Fibroblast of lung (primary cell): ENCODE measurements around the gene WDR26. TPM values are rescaled to one million over a fixed set of nuclear protein-coding genes. Genes with fewer than 3 reads are reported as not detected.

ENCODE experiments used
- DNase-seq, 2 donors: peaks; one replicate each; pipeline versions ENCODE4 v3.0.0 to v3.0.0-alpha.2; 2010; ENCODE audit warnings: low read depth in 2 of 2
- H2AFZ ChIP-seq: 2 replicates; pipeline ENCODE4 v1.5.1; 2012; ENCODE audit warnings: low read length, control low read depth, inconsistent platforms
- H3K27ac ChIP-seq: 2 replicates; pipeline ENCODE4 v1.5.1; 2011; ENCODE audit warnings: low read length, control low read depth; ENCODE audit not compliant: insufficient read depth
- H3K27me3 ChIP-seq: 2 replicates; pipeline ENCODE4 v1.5.1; 2011; ENCODE audit warnings: mild to moderate bottlenecking, low read length; ENCODE audit not compliant: control insufficient read depth, insufficient read depth
- H3K36me3 ChIP-seq: 2 replicates; pipeline ENCODE4 v1.5.1; 2011; ENCODE audit warnings: low read length; ENCODE audit not compliant: control insufficient read depth, insufficient read depth
- H3K4me1 ChIP-seq: 2 replicates; pipeline ENCODE4 v1.5.1; 2011; ENCODE audit warnings: low read length; ENCODE audit not compliant: control insufficient read depth, insufficient read depth; ENCODE audit errors: extremely low read depth
- H3K4me2 ChIP-seq: 2 replicates; pipeline ENCODE4 v1.5.1; 2011; ENCODE audit warnings: low read length, control low read depth; ENCODE audit not compliant: insufficient read depth; ENCODE audit errors: extremely low read depth
- H3K4me3 ChIP-seq, 4 experiments: fragments of 200-600 bp in 1 of 4; sonication (generic) in 1 of 4; replicated peaks in 1 of 4; 2 replicates each; pipeline ENCODE4 v1.5.1; 2011 to 2016; ENCODE audit warnings: low read length in 4 of 4, low read depth in 3 of 4, mild to moderate bottlenecking in 3 of 4, control low read depth in 2 of 4, inconsistent platforms in 1 of 4, mixed read lengths in 1 of 4; ENCODE audit not compliant: insufficient read depth in 1 of 4; ENCODE audit errors: control extremely low read depth in 1 of 4
- H3K79me2 ChIP-seq: 2 replicates; pipeline ENCODE4 v1.5.1; 2012; ENCODE audit warnings: mild to moderate bottlenecking, low read length, inconsistent platforms; ENCODE audit not compliant: control insufficient read depth, insufficient read depth
- H3K9ac ChIP-seq: 2 replicates; pipeline ENCODE4 v1.5.1; 2011; ENCODE audit warnings: mild to moderate bottlenecking, low read length, control low read depth; ENCODE audit not compliant: insufficient read depth
- H3K9me3 ChIP-seq: 2 replicates; pipeline ENCODE4 v1.5.1; 2012; ENCODE audit warnings: low read depth, low read length; ENCODE audit not compliant: control insufficient read depth, insufficient read depth
- H4K20me1 ChIP-seq: 2 replicates; pipeline ENCODE4 v1.5.1; 2011; ENCODE audit warnings: low read length; ENCODE audit not compliant: control insufficient read depth, insufficient read depth; ENCODE audit errors: extremely low read depth
- EZH2 ChIP-seq: IDR thresholded peaks from 2 replicates; pipeline ENCODE4 v1.5.1; 2012; ENCODE audit warnings: low read length, control low read depth, mild to moderate bottlenecking; ENCODE audit errors: missing control alignments
- polyA plus RNA-seq, 2 donors: library from polyadenylated mRNA; depleted of rRNA in 1 of 2; stranded (reverse) in 1 of 2; unstranded in 1 of 2; fragments of >200 nt; gene quantifications; 2 replicates each; pipeline ENCODE4 v1.2.1, GENCODE V29; 2011 to 2012; ENCODE audit warnings: missing spikeins in 1 of 2
- total RNA-seq: library from RNA; depleted of rRNA; stranded (reverse); fragments of >200 nt; gene quantifications from 2 replicates; pipeline ENCODE4 v1.2.1, GENCODE V29; 2014
- TF ChIP-seq, protein P1 (sequence below), 2 donors: IDR thresholded peaks in 1 of 2; conservative IDR thresholded peaks in 1 of 2; 1 replicate in 1 of 2; 2 replicates in 1 of 2; pipeline ENCODE4 v1.5.1; 2011 to 2012; ENCODE audit warnings: low read length in 2 of 2, control low read depth in 1 of 2, inconsistent platforms in 1 of 2, low read depth in 1 of 2, mild to moderate bottlenecking in 1 of 2

WDR26 gene
- total and polyA plus RNA-seq, 2 donors (not counting 1 experiment from before 2014, with no cell fraction given), result 70.4 to 83.4 TPM

DNA sequence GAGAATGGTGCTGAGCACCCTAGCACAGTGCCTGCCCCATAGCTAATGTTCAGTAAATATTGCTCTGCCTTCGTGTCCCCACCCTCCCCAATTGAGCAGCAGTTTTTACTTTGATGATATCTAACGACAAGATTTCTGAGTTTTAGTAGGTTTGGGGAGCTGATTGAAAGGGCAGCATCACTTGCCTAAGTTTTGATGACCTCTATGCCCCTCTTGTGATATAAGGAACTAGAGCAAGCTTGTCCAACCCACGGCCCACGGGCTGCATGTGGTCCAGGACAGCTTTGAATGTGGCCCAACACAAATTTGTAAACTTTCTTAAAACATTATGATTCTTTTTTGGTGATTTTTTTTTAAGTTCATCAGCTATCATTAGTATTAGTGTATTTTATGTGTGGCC lies 76.4 kb downstream of the WDR26 start:
- H2AFZ ChIP-seq, result no peak overlapping the region
- no peak overlapping the region for H3K27ac ChIP-seq
- DNase-seq, result no peak
- no peaks in the 10 kb centered on the region for H3K27me3 ChIP-seq
- H3K79me2 ChIP-seq, result peaks cover 36% of the 10 kb centered on the region
- H3K4me1 ChIP-seq, result peaks cover 3% of the 10 kb centered on the region
- no peak overlapping the region for H3K9ac ChIP-seq
- peak overlapping the region; percentile 83 for H3K4me2 ChIP-seq
- no peak for TF ChIP-seq EZH2
- TF ChIP-seq, protein P1, sequence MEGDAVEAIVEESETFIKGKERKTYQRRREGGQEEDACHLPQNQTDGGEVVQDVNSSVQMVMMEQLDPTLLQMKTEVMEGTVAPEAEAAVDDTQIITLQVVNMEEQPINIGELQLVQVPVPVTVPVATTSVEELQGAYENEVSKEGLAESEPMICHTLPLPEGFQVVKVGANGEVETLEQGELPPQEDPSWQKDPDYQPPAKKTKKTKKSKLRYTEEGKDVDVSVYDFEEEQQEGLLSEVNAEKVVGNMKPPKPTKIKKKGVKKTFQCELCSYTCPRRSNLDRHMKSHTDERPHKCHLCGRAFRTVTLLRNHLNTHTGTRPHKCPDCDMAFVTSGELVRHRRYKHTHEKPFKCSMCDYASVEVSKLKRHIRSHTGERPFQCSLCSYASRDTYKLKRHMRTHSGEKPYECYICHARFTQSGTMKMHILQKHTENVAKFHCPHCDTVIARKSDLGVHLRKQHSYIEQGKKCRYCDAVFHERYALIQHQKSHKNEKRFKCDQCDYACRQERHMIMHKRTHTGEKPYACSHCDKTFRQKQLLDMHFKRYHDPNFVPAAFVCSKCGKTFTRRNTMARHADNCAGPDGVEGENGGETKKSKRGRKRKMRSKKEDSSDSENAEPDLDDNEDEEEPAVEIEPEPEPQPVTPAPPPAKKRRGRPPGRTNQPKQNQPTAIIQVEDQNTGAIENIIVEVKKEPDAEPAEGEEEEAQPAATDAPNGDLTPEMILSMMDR (conservative IDR thresholded peaks at IDR 0.05 in 1 of 2, IDR thresholded peaks at IDR 0.05 in 1 of 2; ENCODE audit: low read depth in 1 of 2, low read length in 2 of 2), result no peak
- peak overlapping the region; percentile 61 to 85 (median 64) for H3K4me3 ChIP-seq
- no peaks in the 10 kb centered on the region for H3K36me3 ChIP-seq
- H4K20me1 ChIP-seq, result no peaks in the 10 kb centered on the region
- no peaks in the 10 kb centered on the region for H3K9me3 ChIP-seq

DNA sequence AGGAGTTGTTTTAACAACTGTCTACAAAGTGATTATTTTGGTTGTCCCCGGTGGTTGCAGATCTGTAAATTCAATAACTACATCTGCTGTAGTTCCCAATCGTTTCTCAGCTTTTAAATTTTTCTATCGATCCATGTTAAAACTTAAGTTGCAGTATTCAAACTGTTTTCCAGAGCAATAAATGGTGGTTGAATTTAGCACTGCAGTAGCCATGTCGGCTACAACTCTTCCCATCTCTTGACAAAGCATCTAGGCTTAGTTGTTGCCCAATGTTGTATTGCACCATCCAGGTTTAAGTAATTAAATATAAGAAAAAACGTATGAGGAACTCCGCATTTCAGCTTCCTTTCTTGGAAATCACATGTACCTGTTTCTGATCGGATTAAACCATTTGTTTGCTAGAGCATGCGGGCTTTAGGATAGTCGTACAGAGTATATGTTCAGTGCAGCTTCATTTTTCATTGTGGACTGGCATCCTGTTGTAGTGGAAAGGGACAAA lies 76.9 kb downstream of the WDR26 start:
- peaks cover 36% of the 10 kb centered on the region for H3K79me2 ChIP-seq

DNA sequence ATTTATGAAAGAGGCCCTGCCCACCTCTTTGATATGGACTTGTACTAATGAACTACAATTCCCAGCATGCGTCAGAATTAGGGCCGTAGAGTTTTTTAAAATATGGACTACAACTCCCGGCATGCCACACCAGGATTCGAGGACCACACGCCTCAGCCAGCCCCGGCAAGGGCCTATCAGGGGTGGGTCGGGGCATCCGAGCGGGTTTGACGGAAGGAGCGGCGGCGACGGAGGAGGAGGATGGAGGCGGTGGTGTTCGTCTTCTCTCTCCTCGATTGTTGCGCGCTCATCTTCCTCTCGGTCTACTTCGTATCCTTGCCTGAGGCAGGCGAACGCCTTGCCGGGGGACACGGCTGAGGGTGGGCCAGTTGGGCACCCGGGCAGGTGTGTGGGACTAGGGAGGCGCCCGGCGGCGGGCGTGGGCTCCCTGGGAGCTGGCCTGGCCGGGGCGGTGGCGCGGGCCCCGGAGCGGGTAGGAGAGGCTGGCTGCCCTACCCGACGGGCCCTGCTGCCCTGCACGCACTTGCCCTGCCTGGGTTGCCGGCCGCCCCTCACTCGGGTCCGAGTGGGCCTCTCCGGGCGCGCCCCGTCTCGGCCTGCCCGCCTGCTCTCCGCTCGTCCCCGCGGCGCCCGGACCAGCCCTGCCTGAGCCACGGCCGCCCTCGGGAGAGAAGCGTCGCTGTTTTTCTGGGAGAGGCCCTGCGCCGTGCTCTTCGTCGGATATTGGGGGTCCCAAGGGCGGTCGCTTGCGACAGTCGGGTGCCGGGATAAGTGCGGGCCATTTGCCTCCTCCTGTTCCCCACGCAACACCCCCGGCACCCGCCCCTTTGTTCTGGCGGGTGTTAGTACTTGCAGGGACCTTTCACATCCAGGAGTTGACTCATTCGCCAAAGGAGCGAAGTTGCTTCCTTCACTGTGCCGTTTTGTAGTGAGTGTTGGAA lies 77.6 kb downstream of the WDR26 start, which contains the start of gene CNIH4:
Gene CNIH4, plus strand, starts transcription at position 195 of the 941 bp plus-strand sequence. Its CDS starts 46 bp downstream, at position 241.
- Histone ChIP-seq H3K79me2 (peaks cover 36% of the 10 kb centered on the region), H3K27me3 (no peaks in the 10 kb centered on the region), H3K4me1 (peaks cover 3% of the 10 kb centered on the region), H3K9ac (peak within 1 kb of the TSS; percentile 80), H3K4me3 (peak within 1 kb of the TSS; percentile 61 to 85 (median 64)), H2AFZ (peak within 1 kb of the TSS; percentile 97), H3K27ac (peak within 1 kb of the TSS; percentile 70), H3K9me3 (no peaks in the 10 kb centered on the region), H4K20me1 (no peaks in the 10 kb centered on the region), H3K36me3 (no peaks in the 10 kb centered on the region), H3K4me2 (peak within 1 kb of the TSS; percentile 83)
- peak; percentile 96 to 97 for DNase-seq
- TF ChIP-seq, protein P1 (conservative IDR thresholded peaks at IDR 0.05 in 1 of 2, IDR thresholded peaks at IDR 0.05 in 1 of 2; ENCODE audit: low read depth in 1 of 2, low read length in 2 of 2), result no peak
- no peak for TF ChIP-seq EZH2

More for the DNA sequence above, 76.9 kb downstream of the WDR26 start:
- no peaks in the 10 kb centered on the region for H4K20me1 ChIP-seq
- no peak overlapping the region for H2AFZ ChIP-seq
- TF ChIP-seq, protein P1 (conservative IDR thresholded peaks at IDR 0.05 in 1 of 2, IDR thresholded peaks at IDR 0.05 in 1 of 2; ENCODE audit: low read depth in 1 of 2, low read length in 2 of 2), result peak in 1 of 2 donors; percentile 4
- no peak for TF ChIP-seq EZH2
- no peaks in the 10 kb centered on the region for H3K9me3 ChIP-seq
- peak; percentile 31 to 81 for DNase-seq
- H3K4me3 ChIP-seq, result peak overlapping the region; percentile 61 to 85 (median 64)
- H3K27ac ChIP-seq, result peak overlapping the region; percentile 70
- peak overlapping the region; percentile 80 for H3K9ac ChIP-seq
- H3K27me3 ChIP-seq, result no peaks in the 10 kb centered on the region
- peaks cover 3% of the 10 kb centered on the region for H3K4me1 ChIP-seq
- no peaks in the 10 kb centered on the region for H3K36me3 ChIP-seq
- peak overlapping the region; percentile 83 for H3K4me2 ChIP-seq
